Measurements from ENCODE around the gene TMEM156.

DNA sequence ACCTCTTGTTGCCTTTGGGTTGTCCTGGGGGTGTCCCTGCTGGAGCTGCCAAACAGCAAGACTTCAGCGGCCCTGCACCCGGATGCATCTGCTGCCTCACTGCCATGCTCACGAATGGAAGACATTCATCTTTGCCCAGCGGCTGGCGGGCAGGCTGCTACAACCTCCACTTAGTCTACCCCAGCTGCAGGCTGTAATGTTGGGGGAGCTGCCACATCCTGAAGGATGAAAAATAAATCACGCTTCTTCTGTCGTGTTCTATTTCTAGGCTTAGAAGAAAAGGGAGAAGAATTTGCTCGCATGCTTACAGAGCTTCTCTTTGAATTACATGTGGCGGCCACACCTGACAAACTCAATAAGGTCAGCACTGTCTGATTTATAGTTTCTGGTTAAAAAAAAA, 103.2 kb downstream of the TMEM156 start:
- TF ChIP-seq YY1 (IDR thresholded peaks at IDR 0.05; ENCODE audit: low read depth) (no peak), RAD21 (IDR thresholded peaks at IDR 0.05; ENCODE audit: low read depth) (no peak), TAF1 (IDR thresholded peaks at IDR 0.05; ENCODE audit: low read depth) (no peak)
